Measurements from ENCODE around the gene CDH23.

CDH23 gene

GRCh38 chr10:71462062-71462935, 65.6 kb downstream of the CDH23 start:
- in situ Hi-C loops (cut with MboI; ENCODE audit: low sequenced_read_pairs) = no loop called here

- in situ Hi-C loops (cut with MboI; ENCODE audit: low sequenced_read_pairs) = no loop called here
These were observed 66.4 kb downstream of the CDH23 start for GRCh38 chr10:71463111-71463510.

- in situ Hi-C loops (cut with MboI; ENCODE audit: low sequenced_read_pairs) = no loop called here
These were observed 69.0 kb downstream of the CDH23 start for GRCh38 chr10:71465551-71466252.

GRCh38 chr10:71466330-71466729, 69.6 kb downstream of the CDH23 start:
- in situ Hi-C loops (cut with MboI; ENCODE audit: low sequenced_read_pairs) = no loop called here

GRCh38 chr10:71467161-71467560, 70.4 kb downstream of the CDH23 start:
- in situ Hi-C loops (cut with MboI; ENCODE audit: low sequenced_read_pairs) = no loop called here

GRCh38 chr10:71467569-71468362, 71.0 kb downstream of the CDH23 start:
- in situ Hi-C loops (cut with MboI; ENCODE audit: low sequenced_read_pairs) = no loop called here

- in situ Hi-C loops (cut with MboI; ENCODE audit: low sequenced_read_pairs) = no loop called here
These were observed 71.8 kb downstream of the CDH23 start for GRCh38 chr10:71468363-71469094.

GRCh38 chr10:71471006-71471405, 74.3 kb downstream of the CDH23 start:
- in situ Hi-C loops (cut with MboI; ENCODE audit: low sequenced_read_pairs) = no loop called here

GRCh38 chr10:71471957-71472365, 75.2 kb downstream of the CDH23 start:
- in situ Hi-C loops (cut with MboI; ENCODE audit: low sequenced_read_pairs) = no loop called here

GRCh38 chr10:71472466-71472865, 75.7 kb downstream of the CDH23 start:
- in situ Hi-C loops (cut with MboI; ENCODE audit: low sequenced_read_pairs) = no loop called here

- in situ Hi-C loops (cut with MboI; ENCODE audit: low sequenced_read_pairs) = no loop called here
These were observed 76.2 kb downstream of the CDH23 start for GRCh38 chr10:71472912-71473311.

- in situ Hi-C loops (cut with MboI; ENCODE audit: low sequenced_read_pairs) = no loop called here
These were observed 77.2 kb downstream of the CDH23 start for GRCh38 chr10:71473671-71474599.

- in situ Hi-C loops (cut with MboI; ENCODE audit: low sequenced_read_pairs) = no loop called here
These were observed 78.1 kb downstream of the CDH23 start for GRCh38 chr10:71474702-71475242.

GRCh38 chr10:71475243-71475871, 78.6 kb downstream of the CDH23 start:
- in situ Hi-C loops (cut with MboI; ENCODE audit: low sequenced_read_pairs) = no loop called here

GRCh38 chr10:71476228-71477011, 79.7 kb downstream of the CDH23 start:
- in situ Hi-C loops (cut with MboI; ENCODE audit: low sequenced_read_pairs) = no loop called here

- in situ Hi-C loops (cut with MboI; ENCODE audit: low sequenced_read_pairs) = no loop called here
These were observed 81.5 kb downstream of the CDH23 start for GRCh38 chr10:71478173-71478572.

- in situ Hi-C loops (cut with MboI; ENCODE audit: low sequenced_read_pairs) = no loop called here
These were observed 82.2 kb downstream of the CDH23 start for GRCh38 chr10:71478813-71479365.

GRCh38 chr10:71479831-71480230, 83.1 kb downstream of the CDH23 start:
- in situ Hi-C loops (cut with MboI; ENCODE audit: low sequenced_read_pairs) = no loop called here
